ENCODE measurements around the gene TMEM52.

The TMEM52 gene

DNA sequence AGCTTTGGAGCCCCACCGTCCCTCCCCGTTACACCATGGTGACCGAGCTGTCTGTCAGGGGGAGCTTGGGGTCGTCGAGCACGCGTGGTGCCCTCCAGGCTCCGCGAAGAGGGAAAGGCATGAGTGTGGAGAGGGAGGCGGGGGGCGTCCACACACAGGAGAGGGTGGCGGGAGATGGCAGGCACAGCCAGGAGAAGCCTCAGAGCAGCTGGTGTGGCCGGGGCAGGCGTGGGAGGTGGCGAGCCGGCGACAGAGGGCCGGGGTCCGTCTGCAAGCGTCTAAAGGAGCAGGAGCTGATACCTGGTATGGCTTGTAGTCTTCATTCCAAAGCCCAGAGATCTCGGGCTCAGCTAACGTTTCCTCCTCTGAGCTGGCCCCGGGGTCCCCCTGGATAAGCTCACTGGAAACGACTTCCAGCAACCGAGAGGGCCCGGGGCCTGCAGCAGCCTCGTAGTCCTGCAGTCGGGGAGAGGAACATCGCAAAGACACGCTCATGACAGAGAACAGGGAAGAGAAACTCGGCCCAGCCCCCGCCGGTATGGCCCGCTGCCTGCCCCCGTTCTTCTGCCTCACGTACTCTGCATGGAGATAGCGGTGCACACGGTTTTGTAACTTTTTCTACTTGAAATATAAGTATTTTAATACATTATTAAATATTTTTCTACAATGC, 47.1 kb upstream of the TMEM52 start:
- no peak for TF ChIP-seq SNAI2 (CRISPR knock-in tag; IDR thresholded peaks at IDR 0.05)
- TF ChIP-seq POU6F1 (CRISPR knock-in tag; IDR thresholded peaks at IDR 0.05; ENCODE audit: borderline replicate concordance, low read depth): no peak
- TF ChIP-seq PPARA (CRISPR knock-in tag; IDR thresholded peaks at IDR 0.05; ENCODE audit: borderline replicate concordance): no peak
- no peak for TF ChIP-seq BACH2 (CRISPR knock-in tag; IDR thresholded peaks at IDR 0.05; ENCODE audit: borderline replicate concordance)
- no peak for TF ChIP-seq TSHZ2 (CRISPR knock-in tag; IDR thresholded peaks at IDR 0.05)
- TF ChIP-seq ESRRG (CRISPR knock-in tag; IDR thresholded peaks at IDR 0.05): no peak
- no peak for TF ChIP-seq TOX (CRISPR knock-in tag; IDR thresholded peaks at IDR 0.05; ENCODE audit: borderline replicate concordance)
- no peak for TF ChIP-seq ZNF70 (CRISPR knock-in tag; IDR thresholded peaks at IDR 0.05)
- TF ChIP-seq ZNF565 (CRISPR knock-in tag; conservative IDR thresholded peaks at IDR 0.05; ENCODE audit: low read depth): no peak
- TF ChIP-seq ZC3H10 (CRISPR knock-in tag; IDR thresholded peaks at IDR 0.05): no peak
- no peak for TF ChIP-seq CREB5 (CRISPR knock-in tag; IDR thresholded peaks at IDR 0.05; ENCODE audit: low read depth)
- TF ChIP-seq GLIS3 (CRISPR knock-in tag; IDR thresholded peaks at IDR 0.05): no peak
- TF ChIP-seq ISL1 (CRISPR knock-in tag; IDR thresholded peaks at IDR 0.05): no peak
- TF ChIP-seq, protein P1, sequence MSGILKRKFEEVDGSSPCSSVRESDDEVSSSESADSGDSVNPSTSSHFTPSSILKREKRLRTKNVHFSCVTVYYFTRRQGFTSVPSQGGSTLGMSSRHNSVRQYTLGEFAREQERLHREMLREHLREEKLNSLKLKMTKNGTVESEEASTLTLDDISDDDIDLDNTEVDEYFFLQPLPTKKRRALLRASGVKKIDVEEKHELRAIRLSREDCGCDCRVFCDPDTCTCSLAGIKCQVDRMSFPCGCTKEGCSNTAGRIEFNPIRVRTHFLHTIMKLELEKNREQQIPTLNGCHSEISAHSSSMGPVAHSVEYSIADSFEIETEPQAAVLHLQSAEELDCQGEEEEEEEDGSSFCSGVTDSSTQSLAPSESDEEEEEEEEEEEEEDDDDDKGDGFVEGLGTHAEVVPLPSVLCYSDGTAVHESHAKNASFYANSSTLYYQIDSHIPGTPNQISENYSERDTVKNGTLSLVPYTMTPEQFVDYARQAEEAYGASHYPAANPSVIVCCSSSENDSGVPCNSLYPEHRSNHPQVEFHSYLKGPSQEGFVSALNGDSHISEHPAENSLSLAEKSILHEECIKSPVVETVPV (CRISPR knock-in tag; IDR thresholded peaks at IDR 0.05): no peak
- TF ChIP-seq CSDC2 (CRISPR knock-in tag; IDR thresholded peaks at IDR 0.05): no peak
- no peak for TF ChIP-seq ARNTL (CRISPR knock-in tag; IDR thresholded peaks at IDR 0.05; ENCODE audit: borderline replicate concordance, low read depth)
- ATAC-seq: no peak

GRCh38 chr1:1965546-1965945, 46.5 kb upstream of the TMEM52 start:
- TF ChIP-seq ZFP30 (CRISPR knock-in tag; IDR thresholded peaks at IDR 0.05) (no peak), PATZ1 (CRISPR knock-in tag; IDR thresholded peaks at IDR 0.05; ENCODE audit: borderline replicate concordance) (no peak), ESRRG (CRISPR knock-in tag; IDR thresholded peaks at IDR 0.05) (no peak), SNAI2 (CRISPR knock-in tag; IDR thresholded peaks at IDR 0.05) (no peak), TSHZ2 (CRISPR knock-in tag; IDR thresholded peaks at IDR 0.05) (no peak), CREB5 (CRISPR knock-in tag; IDR thresholded peaks at IDR 0.05; ENCODE audit: low read depth) (no peak), ISL1 (CRISPR knock-in tag; IDR thresholded peaks at IDR 0.05) (no peak), ZNF70 (CRISPR knock-in tag; IDR thresholded peaks at IDR 0.05) (no peak), TOX (CRISPR knock-in tag; IDR thresholded peaks at IDR 0.05; ENCODE audit: borderline replicate concordance) (no peak), CSDC2 (CRISPR knock-in tag; IDR thresholded peaks at IDR 0.05) (no peak), ZFP3 (CRISPR knock-in tag; IDR thresholded peaks at IDR 0.05) (no peak), PPARA (CRISPR knock-in tag; IDR thresholded peaks at IDR 0.05; ENCODE audit: borderline replicate concordance) (no peak)
- ATAC-seq: no peak

Measured in SK-N-SH treated with all-trans-retinoic acid at 6 μM for 48 hours (cell line).